ENCODE data around the gene STX1B.

The STX1B gene

GRCh38 chr16:30992931-30993816 lies 17.3 kb downstream of the STX1B start:
- DNase-seq: no peak

GRCh38 chr16:30992276-30992780 lies 18.1 kb downstream of the STX1B start:
- DNase-seq: no peak

GRCh38 chr16:30991052-30991451 lies 19.4 kb downstream of the STX1B start:
- DNase-seq: no peak

GRCh38 chr16:30990105-30990504 lies 20.3 kb downstream of the STX1B start:
- no peak for DNase-seq

GRCh38 chr16:30989469-30990047 lies 20.9 kb downstream of the STX1B start:
- DNase-seq: no peak

GRCh38 chr16:30987581-30988190 lies 22.8 kb downstream of the STX1B start:
- no peak for DNase-seq

GRCh38 chr16:30986129-30986991 lies 24.1 kb downstream of the STX1B start:
- no peak for DNase-seq

- DNase-seq: no peak
Observed at GRCh38 chr16:30985401-30986128, 24.9 kb downstream of the STX1B start.

GRCh38 chr16:30984669-30985400 lies 25.6 kb downstream of the STX1B start, which contains the start of gene HSD3B7:
Gene HSD3B7, plus strand, starts transcription at chr16:30985207. Its CDS starts 452 bp downstream, at chr16:30985659.
- peak; percentile 75 to 77 for DNase-seq

- DNase-seq: no peak
Observed at GRCh38 chr16:30983898-30984610, 26.4 kb downstream of the STX1B start.

GRCh38 chr16:30983289-30983889 lies 27.0 kb downstream of the STX1B start:
- DNase-seq: no peak

- DNase-seq: no peak
Observed at GRCh38 chr16:30982548-30983288, 27.7 kb downstream of the STX1B start.

- no peak for DNase-seq
Observed at GRCh38 chr16:30980959-30981358, 29.5 kb downstream of the STX1B start.

GRCh38 chr16:30980434-30980833 lies 30.0 kb downstream of the STX1B start:
- no peak for DNase-seq

GRCh38 chr16:30980023-30980371 lies 30.4 kb downstream of the STX1B start:
- DNase-seq: no peak

- DNase-seq: no peak
Observed at GRCh38 chr16:30979170-30980022, 31.0 kb downstream of the STX1B start.

GRCh38 chr16:30977502-30977901 lies 32.9 kb downstream of the STX1B start:
- DNase-seq: no peak

- DNase-seq: no peak
Observed at GRCh38 chr16:30976486-30976885, 34.0 kb downstream of the STX1B start.
